ENCODE measurements around the gene CCDC39. TPM values are rescaled to one million over a fixed set of nuclear protein-coding genes. Genes with fewer than 3 reads are reported as not detected.

CCDC39 gene
- total RNA-seq = not detected in 2 replicates

DNA sequence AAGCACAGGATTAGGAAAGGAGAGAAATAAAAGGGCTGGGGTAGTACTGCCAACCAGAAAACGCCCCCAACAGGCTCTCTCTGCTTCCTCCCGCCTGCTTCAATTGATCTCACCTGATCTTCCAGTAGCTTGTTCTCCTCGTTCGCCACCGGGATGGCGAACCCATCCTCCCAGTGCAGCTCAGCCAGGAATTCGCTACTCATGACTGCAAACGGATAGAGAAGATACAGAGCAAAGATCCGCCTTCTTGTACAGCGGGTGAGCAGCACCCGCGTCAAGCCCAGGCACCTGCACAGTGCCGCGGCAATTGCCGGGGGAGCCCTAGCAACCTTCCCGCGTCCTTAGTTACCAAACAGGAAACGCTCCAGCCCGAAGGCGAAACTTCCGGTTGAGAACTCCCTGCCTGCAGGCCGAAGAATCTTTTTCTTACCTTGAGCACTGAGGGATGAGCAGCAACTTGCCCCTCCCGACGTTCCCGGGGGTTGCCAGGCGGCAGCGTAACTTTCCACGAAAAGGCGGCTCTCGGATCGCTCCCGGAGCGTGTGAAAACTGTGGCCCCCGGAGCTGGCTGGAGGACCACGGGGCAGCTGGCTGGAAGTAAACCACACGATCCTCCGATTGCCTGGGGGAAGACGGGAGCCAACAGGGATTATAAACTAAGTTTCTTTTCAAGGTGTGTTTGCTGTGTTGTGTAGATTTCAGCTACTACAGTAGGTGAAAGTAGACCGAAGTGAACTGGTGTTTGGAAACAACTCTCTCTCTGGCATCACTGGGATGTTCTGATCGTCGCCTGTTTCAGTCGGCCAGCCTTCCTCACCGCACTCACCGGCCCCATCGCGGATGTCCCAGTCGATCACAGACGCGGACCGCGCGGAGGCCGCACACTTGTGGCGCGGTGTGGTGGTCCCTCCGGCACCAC, at the start of gene CCDC39:
TSS of gene CCDC39 (minus strand) at position 312 of the 919 bp plus-strand sequence. CDS start at position 203, 109 bp downstream.

DNA sequence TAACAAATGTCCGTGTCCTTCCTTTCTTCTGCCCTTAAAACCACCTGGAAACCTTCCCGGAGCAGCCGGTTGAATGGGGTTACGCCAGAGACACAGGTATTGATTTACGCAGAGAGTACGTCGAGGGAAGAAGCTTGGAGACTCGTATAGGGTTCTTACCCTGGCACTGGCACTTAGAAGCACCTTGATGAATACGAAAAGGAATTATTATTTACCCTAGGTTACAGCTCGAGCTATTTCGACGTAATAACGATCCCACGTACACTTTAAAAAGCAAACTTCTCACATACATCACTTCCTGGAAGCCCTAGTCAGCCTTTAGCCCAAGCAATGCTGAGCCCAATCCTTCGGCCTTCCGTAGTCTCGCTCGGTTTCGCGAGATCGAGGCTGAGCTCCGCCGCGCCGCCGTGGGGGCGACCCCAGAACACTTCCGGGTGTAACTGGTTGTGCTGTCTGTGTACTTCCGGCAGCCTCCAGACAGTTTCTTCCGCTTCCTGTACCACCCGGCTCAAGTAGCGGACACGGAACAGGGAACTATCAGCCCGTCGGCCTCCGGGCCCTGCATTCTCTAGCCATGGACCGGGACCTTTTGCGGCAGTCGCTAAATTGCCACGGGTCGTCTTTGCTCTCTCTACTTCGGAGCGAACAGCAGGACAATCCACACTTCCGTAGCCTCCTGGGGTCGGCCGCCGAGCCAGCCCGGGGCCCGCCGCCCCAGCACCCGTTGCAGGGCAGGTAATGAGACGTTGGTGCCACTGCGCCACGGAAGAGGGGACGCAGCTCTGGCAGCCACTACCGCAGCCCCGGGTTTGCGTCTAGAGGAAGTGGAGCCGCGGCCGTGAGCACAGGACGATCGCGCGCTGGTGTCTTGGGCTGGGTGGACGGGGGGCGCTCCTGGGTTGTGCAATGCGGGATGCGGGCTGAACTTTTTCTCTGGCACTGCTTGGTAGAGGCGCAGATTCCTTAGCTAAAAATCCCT, 77.3 kb downstream of the CCDC39 start, which contains the start of gene TTC14:
TSS of gene TTC14 (plus strand) at position 476 of the 979 bp plus-strand sequence. CDS start at position 575, 99 bp downstream.

Other genes starting within 250 kb of the CCDC39 start
- 31.6 and 32.6 TPM in 2 replicates for gene TTC14, start 77.3 kb downstream of the CCDC39 start, total RNA-seq
- 169 and 182 TPM in 2 replicates for gene FXR1, start 233.2 kb upstream of the CCDC39 start, total RNA-seq